WTC11 (cell line): ENCODE data around the gene ZBTB12. TPM values are rescaled to one million over a fixed set of nuclear protein-coding genes. Genes with fewer than 3 reads are reported as not detected.
A peak's percentile ranks its signal among the peaks of the same experiment; 100 is the strongest.

ENCODE experiments used
- ATAC-seq: fragments of 200-7000 bp; cut with Tn5 transposase; 2 replicates; pipeline ENCODE4 v1.10.0; 2021; ENCODE audit warnings: mild to moderate bottlenecking, moderate library complexity
- CTCF ChIA-PET: fragments of 300-600 bp; sonication (Branson Sonifier 250); formaldehyde crosslinking; loops from one replicate; lab custom pipeline; 2021; ENCODE audit warnings: antibody characterized with exemption; lab: Charles Lee
- POLR2A ChIA-PET: fragments of 350-600 bp; sonication (Branson Sonifier 250); formaldehyde crosslinking; loops from one replicate; lab custom pipeline; 2021; ENCODE audit warnings: antibody characterized with exemption; lab: Charles Lee
- DNase-seq: peaks from one replicate; pipeline ENCODE4 v3.0.0; 2021; ENCODE audit warnings: low spot score
- H3K27ac Mint-ChIP-seq: 2 replicates; pipeline ENCODE4 v1.8.0; 2021; ENCODE audit warnings: mixed read lengths
- H3K27me3 Mint-ChIP-seq: 2 replicates; pipeline ENCODE4 v1.8.0; 2021; ENCODE audit warnings: low read depth, mild to moderate bottlenecking, moderate library complexity, mixed read lengths
- H3K36me3 Mint-ChIP-seq: 2 replicates; pipeline ENCODE4 v1.8.0; 2021; ENCODE audit warnings: mixed read lengths
- H3K4me1 Mint-ChIP-seq: 2 replicates; pipeline ENCODE4 v1.8.0; 2022; ENCODE audit warnings: mixed read lengths
- H3K4me3 Mint-ChIP-seq: 2 replicates; pipeline ENCODE4 v1.8.0; 2021; ENCODE audit warnings: mild to moderate bottlenecking, moderate library complexity, mixed read lengths
- H3K9me3 Mint-ChIP-seq: 2 replicates; pipeline ENCODE4 v1.8.0; 2021; ENCODE audit warnings: mixed read lengths
- ATF1 ChIP-seq: sonication (generic); formaldehyde crosslinking; IDR thresholded peaks from 2 replicates; pipeline ENCODE4 v1.8.1; 2023; ENCODE audit warnings: mild to moderate bottlenecking, moderate library complexity, missing genetic modification reagents
- CREM ChIP-seq: sonication (generic); formaldehyde crosslinking; IDR thresholded peaks from 2 replicates; pipeline ENCODE4 v1.8.1; 2022; ENCODE audit warnings: mild to moderate bottlenecking, missing genetic modification reagents, moderate library complexity
- GTF2I ChIP-seq: fragments of 250-450 bp; sonication (Bioruptor Pico); conservative IDR thresholded peaks from 2 replicates; pipeline ENCODE4 v1.4.0; 2021; ENCODE audit warnings: mild to moderate bottlenecking
- NR2C2 ChIP-seq: sonication (generic); formaldehyde crosslinking; IDR thresholded peaks from 2 replicates; pipeline ENCODE4 v1.8.0; 2022; ENCODE audit warnings: mild to moderate bottlenecking, missing genetic modification reagents
- RELA ChIP-seq: sonication (generic); formaldehyde crosslinking; IDR thresholded peaks from 2 replicates; pipeline ENCODE4 v1.8.1; 2022; ENCODE audit warnings: missing genetic modification reagents, mild to moderate bottlenecking, borderline replicate concordance
- RORB ChIP-seq: fragments of 250-450 bp; sonication (Bioruptor Pico); IDR thresholded peaks from 2 replicates; pipeline ENCODE4 v1.9.0; 2021; ENCODE audit warnings: mild to moderate bottlenecking
- SMAD4 ChIP-seq: sonication (generic); formaldehyde crosslinking; IDR thresholded peaks from 2 replicates; pipeline ENCODE4 v1.8.0; 2022; ENCODE audit warnings: mild to moderate bottlenecking, missing genetic modification reagents
- TP53 ChIP-seq: sonication (generic); formaldehyde crosslinking; IDR thresholded peaks from 2 replicates; pipeline ENCODE4 v1.8.1; 2023; ENCODE audit warnings: mild to moderate bottlenecking, missing genetic modification reagents
- total RNA-seq: library from RNA; stranded (reverse); gene quantifications from 3 replicates; pipeline ENCODE4 v1.2.3, GENCODE V29; 2021
- TF ChIP-seq, protein P1 (sequence below): sonication (generic); formaldehyde crosslinking; IDR thresholded peaks from 2 replicates; pipeline ENCODE4 v1.8.1; 2023; ENCODE audit warnings: mild to moderate bottlenecking, missing genetic modification reagents, borderline replicate concordance
- TF ChIP-seq, protein P2 (sequence below): sonication (generic); formaldehyde crosslinking; IDR thresholded peaks from 2 replicates; pipeline ENCODE4 v1.8.0; 2022; ENCODE audit warnings: missing genetic modification reagents
- TF ChIP-seq, protein P3 (sequence below): fragments of 200-600 bp; IDR thresholded peaks from 2 replicates; pipeline ENCODE4 v1.8.0; 2022; ENCODE audit warnings: antibody characterized with exemption
- TF ChIP-seq, protein P4 (sequence below): fragments of 250-450 bp; sonication (Bioruptor Pico); conservative IDR thresholded peaks from 2 replicates; pipeline ENCODE4 v1.9.0; 2021; ENCODE audit warnings: mild to moderate bottlenecking
- TF ChIP-seq, protein P5 (sequence below): sonication (generic); formaldehyde crosslinking; IDR thresholded peaks from 2 replicates; pipeline ENCODE4 v1.8.0; 2023; ENCODE audit warnings: mild to moderate bottlenecking, missing genetic modification reagents
- TF ChIP-seq, protein P6 (sequence below): sonication (generic); formaldehyde crosslinking; IDR thresholded peaks from 2 replicates; pipeline ENCODE4 v1.8.1; 2023; ENCODE audit warnings: mild to moderate bottlenecking, missing genetic modification reagents

The ZBTB12 gene
- total RNA-seq, 1 experiment from 2014 or later, result 24.0 TPM

DNA sequence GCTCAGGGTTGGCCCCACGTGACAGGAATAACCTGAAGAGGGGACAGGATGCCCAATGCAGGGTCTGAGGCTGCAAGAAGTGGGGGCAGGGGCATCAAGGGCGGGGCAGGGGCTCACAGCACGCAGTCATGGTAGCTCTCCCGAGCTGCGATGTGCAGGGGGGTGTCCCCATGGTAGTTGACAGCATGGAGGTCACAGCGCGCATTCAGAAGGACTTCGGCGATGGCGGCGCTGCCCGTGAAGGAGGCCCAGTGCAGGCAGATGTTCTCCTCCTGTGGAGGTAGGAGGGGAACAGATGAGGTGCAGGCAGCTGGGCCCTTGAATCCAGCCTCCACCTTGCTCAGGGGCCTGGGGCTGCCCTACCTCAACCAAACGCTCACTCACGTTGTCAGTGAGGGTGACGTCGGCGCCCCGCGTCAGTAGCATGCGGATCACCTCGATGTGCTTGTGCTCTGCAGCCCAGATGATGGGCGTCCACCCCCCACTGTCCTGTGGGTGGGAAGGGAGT is 17.3 kb downstream of the ZBTB12 start:
- TF ChIP-seq, protein P1, sequence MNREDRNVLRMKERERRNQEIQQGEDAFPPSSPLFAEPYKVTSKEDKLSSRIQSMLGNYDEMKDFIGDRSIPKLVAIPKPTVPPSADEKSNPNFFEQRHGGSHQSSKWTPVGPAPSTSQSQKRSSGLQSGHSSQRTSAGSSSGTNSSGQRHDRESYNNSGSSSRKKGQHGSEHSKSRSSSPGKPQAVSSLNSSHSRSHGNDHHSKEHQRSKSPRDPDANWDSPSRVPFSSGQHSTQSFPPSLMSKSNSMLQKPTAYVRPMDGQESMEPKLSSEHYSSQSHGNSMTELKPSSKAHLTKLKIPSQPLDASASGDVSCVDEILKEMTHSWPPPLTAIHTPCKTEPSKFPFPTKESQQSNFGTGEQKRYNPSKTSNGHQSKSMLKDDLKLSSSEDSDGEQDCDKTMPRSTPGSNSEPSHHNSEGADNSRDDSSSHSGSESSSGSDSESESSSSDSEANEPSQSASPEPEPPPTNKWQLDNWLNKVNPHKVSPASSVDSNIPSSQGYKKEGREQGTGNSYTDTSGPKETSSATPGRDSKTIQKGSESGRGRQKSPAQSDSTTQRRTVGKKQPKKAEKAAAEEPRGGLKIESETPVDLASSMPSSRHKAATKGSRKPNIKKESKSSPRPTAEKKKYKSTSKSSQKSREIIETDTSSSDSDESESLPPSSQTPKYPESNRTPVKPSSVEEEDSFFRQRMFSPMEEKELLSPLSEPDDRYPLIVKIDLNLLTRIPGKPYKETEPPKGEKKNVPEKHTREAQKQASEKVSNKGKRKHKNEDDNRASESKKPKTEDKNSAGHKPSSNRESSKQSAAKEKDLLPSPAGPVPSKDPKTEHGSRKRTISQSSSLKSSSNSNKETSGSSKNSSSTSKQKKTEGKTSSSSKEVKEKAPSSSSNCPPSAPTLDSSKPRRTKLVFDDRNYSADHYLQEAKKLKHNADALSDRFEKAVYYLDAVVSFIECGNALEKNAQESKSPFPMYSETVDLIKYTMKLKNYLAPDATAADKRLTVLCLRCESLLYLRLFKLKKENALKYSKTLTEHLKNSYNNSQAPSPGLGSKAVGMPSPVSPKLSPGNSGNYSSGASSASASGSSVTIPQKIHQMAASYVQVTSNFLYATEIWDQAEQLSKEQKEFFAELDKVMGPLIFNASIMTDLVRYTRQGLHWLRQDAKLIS (CRISPR knock-in tag), result no peak
- TF ChIP-seq, protein P2, sequence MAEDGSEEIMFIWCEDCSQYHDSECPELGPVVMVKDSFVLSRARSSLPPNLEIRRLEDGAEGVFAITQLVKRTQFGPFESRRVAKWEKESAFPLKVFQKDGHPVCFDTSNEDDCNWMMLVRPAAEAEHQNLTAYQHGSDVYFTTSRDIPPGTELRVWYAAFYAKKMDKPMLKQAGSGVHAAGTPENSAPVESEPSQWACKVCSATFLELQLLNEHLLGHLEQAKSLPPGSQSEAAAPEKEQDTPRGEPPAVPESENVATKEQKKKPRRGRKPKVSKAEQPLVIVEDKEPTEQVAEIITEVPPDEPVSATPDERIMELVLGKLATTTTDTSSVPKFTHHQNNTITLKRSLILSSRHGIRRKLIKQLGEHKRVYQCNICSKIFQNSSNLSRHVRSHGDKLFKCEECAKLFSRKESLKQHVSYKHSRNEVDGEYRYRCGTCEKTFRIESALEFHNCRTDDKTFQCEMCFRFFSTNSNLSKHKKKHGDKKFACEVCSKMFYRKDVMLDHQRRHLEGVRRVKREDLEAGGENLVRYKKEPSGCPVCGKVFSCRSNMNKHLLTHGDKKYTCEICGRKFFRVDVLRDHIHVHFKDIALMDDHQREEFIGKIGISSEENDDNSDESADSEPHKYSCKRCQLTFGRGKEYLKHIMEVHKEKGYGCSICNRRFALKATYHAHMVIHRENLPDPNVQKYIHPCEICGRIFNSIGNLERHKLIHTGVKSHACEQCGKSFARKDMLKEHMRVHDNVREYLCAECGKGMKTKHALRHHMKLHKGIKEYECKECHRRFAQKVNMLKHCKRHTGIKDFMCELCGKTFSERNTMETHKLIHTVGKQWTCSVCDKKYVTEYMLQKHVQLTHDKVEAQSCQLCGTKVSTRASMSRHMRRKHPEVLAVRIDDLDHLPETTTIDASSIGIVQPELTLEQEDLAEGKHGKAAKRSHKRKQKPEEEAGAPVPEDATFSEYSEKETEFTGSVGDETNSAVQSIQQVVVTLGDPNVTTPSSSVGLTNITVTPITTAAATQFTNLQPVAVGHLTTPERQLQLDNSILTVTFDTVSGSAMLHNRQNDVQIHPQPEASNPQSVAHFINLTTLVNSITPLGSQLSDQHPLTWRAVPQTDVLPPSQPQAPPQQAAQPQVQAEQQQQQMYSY (CRISPR knock-in tag), result peak; percentile 4; the same call in 1 of the 2 replicates
- TF ChIP-seq SMAD4 (CRISPR knock-in tag), result no peak
- Mint-ChIP-seq H3K9me3 (no peaks in the 10 kb centered on the region), H3K4me3 (no peak overlapping the region), H3K36me3 (peaks cover 76% of the 10 kb centered on the region), H3K4me1 (no peaks in the 10 kb centered on the region), H3K27me3 (no peaks in the 10 kb centered on the region), H3K27ac (no peak overlapping the region)
- CTCF ChIA-PET, result no interaction called here
- DNase-seq (no peak), ATAC-seq (no peak)
- POLR2A ChIA-PET, result no interaction called here

DNA sequence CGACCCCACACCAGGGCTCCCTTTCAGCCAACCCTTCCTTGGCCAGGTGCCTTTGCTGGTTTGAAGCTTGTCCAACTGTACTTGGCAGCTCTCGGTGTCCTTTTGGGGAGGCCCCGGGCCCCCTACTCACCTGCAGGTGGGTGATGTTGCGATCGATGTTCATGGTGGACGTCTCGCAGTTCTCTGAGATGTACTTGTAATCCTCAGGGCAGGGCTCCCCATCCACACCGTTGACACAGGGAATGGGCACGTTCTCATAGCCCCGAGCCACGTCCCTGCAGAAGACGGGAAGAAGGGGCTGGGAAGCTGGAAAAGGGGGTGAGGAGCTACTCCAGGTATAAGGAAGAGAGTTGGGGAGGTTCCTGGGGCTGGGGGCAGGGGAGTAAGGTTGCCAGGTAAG is 18.2 kb downstream of the ZBTB12 start:
- H3K36me3 Mint-ChIP-seq, result peaks cover 68% of the 10 kb centered on the region
- H3K27me3 Mint-ChIP-seq, result no peaks in the 10 kb centered on the region
- POLR2A ChIA-PET, result no interaction called here
- H3K9me3 Mint-ChIP-seq, result no peaks in the 10 kb centered on the region
- no peak overlapping the region for H3K27ac Mint-ChIP-seq
- CTCF ChIA-PET, result interaction anchor here (0.9 to 1.3 kb wide), 2 partner anchors 78 to 111 kb away, joined by 3 read pairs; no protein-coding TSS in a partner anchor
- DNase-seq (no peak), ATAC-seq (no peak)
- peaks cover 6% of the 10 kb centered on the region for H3K4me1 Mint-ChIP-seq
- no peak overlapping the region for H3K4me3 Mint-ChIP-seq
- TF ChIP-seq RELA (CRISPR knock-in tag) (no peak), GTF2I (CRISPR knock-in tag) (no peak), NR2C2 (CRISPR knock-in tag) (no peak), TP53 (CRISPR knock-in tag) (no peak), RORB (CRISPR knock-in tag) (no peak), CREM (CRISPR knock-in tag) (no peak), ATF1 (CRISPR knock-in tag) (no peak)
- TF ChIP-seq, protein P2 (CRISPR knock-in tag), result no peak
- TF ChIP-seq, protein P3, sequence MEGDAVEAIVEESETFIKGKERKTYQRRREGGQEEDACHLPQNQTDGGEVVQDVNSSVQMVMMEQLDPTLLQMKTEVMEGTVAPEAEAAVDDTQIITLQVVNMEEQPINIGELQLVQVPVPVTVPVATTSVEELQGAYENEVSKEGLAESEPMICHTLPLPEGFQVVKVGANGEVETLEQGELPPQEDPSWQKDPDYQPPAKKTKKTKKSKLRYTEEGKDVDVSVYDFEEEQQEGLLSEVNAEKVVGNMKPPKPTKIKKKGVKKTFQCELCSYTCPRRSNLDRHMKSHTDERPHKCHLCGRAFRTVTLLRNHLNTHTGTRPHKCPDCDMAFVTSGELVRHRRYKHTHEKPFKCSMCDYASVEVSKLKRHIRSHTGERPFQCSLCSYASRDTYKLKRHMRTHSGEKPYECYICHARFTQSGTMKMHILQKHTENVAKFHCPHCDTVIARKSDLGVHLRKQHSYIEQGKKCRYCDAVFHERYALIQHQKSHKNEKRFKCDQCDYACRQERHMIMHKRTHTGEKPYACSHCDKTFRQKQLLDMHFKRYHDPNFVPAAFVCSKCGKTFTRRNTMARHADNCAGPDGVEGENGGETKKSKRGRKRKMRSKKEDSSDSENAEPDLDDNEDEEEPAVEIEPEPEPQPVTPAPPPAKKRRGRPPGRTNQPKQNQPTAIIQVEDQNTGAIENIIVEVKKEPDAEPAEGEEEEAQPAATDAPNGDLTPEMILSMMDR, result no peak
- TF ChIP-seq, protein P4, sequence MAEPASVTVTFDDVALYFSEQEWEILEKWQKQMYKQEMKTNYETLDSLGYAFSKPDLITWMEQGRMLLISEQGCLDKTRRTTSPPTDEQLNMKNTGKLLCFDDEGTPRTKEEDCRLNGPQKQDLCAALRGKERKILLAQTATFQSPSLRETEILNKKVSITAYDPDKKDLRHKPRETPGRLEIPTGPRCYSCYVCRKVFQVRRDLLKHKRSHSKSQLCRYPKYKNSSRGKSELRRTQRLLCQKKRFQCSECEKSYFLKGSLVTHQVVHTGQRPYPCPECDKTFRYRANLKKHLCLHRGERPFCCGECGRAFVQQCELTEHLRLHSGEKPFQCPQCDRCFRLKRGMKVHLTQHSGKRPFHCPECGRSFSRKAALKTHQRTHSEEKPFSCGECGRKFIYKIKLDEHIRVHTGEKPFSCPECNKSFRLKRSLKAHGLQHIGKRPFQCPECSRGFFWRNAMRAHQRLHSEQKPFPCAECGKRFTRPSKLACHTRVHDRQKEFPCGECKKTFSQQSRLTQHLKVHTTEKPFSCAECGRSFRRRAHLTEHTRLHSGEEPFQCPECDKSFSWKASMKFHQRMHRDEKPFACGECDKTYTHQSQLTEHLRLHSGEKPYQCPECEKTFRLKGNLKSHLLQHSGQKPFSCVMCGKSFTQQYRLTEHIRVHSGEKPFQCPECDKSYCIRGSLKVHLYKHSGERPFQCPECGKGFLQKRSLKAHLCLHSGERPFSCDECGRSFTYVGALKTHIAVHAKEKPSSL (CRISPR knock-in tag), result no peak
- TF ChIP-seq, protein P5, sequence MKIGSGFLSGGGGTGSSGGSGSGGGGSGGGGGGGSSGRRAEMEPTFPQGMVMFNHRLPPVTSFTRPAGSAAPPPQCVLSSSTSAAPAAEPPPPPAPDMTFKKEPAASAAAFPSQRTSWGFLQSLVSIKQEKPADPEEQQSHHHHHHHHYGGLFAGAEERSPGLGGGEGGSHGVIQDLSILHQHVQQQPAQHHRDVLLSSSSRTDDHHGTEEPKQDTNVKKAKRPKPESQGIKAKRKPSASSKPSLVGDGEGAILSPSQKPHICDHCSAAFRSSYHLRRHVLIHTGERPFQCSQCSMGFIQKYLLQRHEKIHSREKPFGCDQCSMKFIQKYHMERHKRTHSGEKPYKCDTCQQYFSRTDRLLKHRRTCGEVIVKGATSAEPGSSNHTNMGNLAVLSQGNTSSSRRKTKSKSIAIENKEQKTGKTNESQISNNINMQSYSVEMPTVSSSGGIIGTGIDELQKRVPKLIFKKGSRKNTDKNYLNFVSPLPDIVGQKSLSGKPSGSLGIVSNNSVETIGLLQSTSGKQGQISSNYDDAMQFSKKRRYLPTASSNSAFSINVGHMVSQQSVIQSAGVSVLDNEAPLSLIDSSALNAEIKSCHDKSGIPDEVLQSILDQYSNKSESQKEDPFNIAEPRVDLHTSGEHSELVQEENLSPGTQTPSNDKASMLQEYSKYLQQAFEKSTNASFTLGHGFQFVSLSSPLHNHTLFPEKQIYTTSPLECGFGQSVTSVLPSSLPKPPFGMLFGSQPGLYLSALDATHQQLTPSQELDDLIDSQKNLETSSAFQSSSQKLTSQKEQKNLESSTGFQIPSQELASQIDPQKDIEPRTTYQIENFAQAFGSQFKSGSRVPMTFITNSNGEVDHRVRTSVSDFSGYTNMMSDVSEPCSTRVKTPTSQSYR (CRISPR knock-in tag), result no peak
- TF ChIP-seq, protein P6, sequence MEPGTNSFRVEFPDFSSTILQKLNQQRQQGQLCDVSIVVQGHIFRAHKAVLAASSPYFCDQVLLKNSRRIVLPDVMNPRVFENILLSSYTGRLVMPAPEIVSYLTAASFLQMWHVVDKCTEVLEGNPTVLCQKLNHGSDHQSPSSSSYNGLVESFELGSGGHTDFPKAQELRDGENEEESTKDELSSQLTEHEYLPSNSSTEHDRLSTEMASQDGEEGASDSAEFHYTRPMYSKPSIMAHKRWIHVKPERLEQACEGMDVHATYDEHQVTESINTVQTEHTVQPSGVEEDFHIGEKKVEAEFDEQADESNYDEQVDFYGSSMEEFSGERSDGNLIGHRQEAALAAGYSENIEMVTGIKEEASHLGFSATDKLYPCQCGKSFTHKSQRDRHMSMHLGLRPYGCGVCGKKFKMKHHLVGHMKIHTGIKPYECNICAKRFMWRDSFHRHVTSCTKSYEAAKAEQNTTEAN (CRISPR knock-in tag), result no peak
